Jurkat, Clone E6-1 (cell line): ENCODE data around the gene SEC24D. TPM values are rescaled to one million over a fixed set of nuclear protein-coding genes. Genes with fewer than 3 reads are reported as not detected.
"Not testable (repeated sequence)": the region's sequence is repeated elsewhere in the genome, so short reads cannot be mapped to it uniquely, and the experiment has no call there.

Experiments used
- DNase-seq: peaks from one replicate; pipeline ENCODE4 v3.0.0-alpha.2; 2011; ENCODE audit warnings: low read depth, low spot score
- H3K4me3 ChIP-seq: 2 replicates; pipeline ENCODE4 v1.5.1; 2011; ENCODE audit warnings: mild to moderate bottlenecking, low read length, control low read depth, moderate library complexity
- polyA plus RNA-seq: library from polyadenylated mRNA; unstranded; fragments of >200 nt; gene quantifications from one replicate; pipeline ENCODE4 v1.2.1, GENCODE V29; 2012; ENCODE audit warnings: missing spikeins; ENCODE audit not compliant: insufficient read length, insufficient read depth

Gene SEC24D
- 22.8 TPM for polyA plus RNA-seq

DNA sequence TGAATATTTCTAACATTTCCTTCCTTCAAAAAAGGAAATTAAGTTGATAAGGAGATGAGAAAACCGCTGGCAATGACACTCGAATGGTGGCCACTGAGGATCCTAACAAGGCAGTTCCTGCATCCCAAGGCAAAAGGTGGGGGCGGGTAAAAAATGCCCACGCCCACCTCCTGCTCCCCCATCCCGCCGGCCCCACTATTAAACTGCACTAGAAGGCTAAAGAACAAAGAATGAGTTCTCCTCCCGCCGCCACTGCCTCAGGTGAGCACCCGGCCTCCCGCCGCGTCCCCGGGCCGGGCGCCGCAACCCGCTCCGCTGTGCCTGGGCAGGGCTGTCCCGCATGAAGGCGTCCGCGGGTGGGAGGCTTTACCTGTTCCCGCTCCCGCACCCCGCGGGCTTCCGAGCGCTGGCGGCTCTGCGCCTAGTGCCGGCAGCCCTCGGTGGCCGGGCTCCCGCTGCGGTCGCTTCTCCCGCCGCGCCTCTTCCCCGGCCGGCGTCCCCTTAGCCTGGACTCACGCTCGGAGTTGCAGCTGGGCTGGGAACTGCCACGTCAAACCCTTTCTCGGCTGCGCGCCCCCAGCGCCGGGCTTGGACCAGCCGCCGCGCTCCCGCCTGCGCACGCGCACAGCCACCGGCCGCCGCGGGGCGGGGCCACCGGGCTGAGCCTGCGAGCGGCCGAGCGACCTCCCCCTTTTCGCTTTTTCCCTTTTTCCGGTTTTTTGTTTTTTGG is at the start of gene SEC24D:
SEC24D (minus strand) TSS at position 556 of the 730 bp plus-strand sequence. CDS start 2,430 bp downstream, outside the sequence.
- H3K4me3 ChIP-seq, result peak within 1 kb of the TSS; percentile 75
- peak; percentile 54 for DNase-seq

DNA sequence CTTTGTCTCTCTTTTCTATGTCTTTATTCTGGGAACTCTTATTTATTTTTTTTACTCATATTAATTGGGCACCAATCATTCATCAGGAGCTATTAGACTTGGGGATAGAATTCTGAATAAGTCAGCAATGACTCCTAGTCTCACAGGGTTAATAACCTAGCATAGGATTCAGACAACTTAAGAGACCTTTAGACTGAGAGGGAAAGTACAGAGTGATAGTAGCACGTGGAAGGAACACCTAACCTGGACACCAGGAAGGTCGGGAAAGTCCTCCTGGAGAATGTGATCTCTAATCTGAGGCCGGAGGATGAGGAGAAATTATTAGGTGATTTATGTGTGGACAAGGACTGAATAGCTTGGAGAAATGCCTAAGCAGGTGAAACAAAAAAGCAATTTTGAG is 48.8 kb upstream of the SEC24D start:
- H3K4me3 ChIP-seq, result no peak overlapping the region
- no peak for DNase-seq

DNA sequence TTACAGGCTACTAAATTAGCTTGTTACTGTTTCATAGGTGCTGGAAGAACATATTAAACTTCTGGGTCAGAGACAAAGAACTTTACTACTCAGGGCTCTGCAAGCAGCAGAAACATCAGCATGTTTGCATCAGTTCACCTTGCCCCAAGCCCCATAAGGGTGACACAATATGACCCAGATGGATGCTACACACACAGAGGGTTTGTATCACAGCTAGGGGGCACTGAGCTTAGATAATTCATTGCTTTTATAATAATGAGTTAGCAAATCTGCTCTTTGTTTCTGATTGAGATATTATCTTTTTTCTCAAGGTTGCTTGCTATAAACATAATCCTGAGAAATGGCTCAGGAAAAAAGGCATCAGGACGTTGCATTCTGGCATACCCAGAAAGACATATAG is 47.9 kb upstream of the SEC24D start:
- no peak overlapping the region for H3K4me3 ChIP-seq
- no peak for DNase-seq

DNA sequence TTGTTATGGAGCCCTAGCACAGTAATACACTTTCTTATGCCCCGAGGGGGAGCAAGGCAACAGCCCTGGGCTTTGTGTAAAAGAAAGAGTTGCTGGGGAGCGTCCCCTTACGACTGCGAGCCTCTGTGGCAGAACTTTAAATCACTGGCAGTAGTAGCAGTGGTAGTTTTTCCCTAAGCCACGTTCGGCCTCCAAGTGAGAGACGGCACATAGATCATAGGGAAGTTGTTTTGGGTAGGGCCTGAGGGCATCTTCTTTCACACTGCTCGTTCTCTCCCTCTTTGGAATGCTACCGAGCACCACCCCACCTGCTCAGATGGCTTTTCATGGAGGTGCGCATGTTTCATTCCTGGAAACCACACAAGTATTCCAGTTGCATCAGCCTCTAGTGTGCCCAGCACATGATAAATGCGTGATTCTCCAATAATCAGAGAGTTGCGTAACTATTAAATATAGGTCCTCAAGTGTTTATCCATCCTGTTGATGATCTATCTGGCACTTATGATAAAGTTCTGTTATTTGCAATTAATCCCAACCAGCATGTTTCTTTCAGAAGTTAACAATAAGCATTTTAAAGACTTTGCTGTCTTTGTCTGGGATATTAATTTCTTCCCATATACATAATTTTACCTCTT is 45.7 kb upstream of the SEC24D start:
- DNase-seq, result no peak
- no peak overlapping the region for H3K4me3 ChIP-seq

DNA sequence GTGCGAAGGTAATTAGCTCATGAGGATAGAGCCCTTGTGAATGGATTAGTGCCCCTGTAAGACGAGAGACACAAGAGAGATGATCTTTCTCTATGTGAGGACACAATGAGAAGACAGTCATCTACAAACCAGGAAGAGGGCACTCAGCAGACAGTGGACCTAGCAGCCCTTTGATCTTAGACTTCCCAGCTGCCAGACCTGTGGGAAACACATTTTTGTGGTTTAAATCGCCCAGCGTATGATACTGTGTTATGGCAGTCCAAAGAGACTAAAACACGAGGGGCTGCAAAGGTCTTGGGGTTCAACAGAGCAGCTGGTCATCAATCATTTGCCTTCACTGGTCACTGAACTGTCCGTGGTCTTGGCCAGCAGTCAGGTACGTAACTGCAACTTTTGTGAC is 43.5 kb upstream of the SEC24D start:
- H3K4me3 ChIP-seq, result no peak overlapping the region
- DNase-seq, result no peak

DNA sequence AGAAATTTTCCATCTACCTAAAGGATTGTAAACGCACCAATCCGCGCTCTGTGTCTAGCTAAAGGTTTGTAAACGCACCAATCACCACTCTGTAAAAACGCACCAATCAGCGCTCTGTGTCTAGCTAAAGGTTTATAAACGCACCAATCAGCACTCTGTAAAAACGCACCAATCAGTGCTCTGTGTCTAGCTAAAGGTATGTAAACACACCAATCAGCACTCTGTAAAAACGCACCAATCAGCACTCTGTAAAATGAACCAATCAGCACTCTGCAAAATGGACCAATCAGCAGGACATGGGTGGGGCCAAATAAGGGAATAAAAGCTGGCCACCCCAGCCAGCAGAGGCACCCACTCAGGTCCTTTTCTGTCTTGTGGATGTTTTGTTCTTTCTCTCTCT is 42.6 kb upstream of the SEC24D start:
- not testable (repeated sequence) for H3K4me3 ChIP-seq, DNase-seq

GRCh38 chr4:118877797-118878196 is 41.9 kb upstream of the SEC24D start:
- no peak for DNase-seq
- no peak overlapping the region for H3K4me3 ChIP-seq

- no peak overlapping the region for H3K4me3 ChIP-seq
- DNase-seq, result no peak
Observed at GRCh38 chr4:118872181-118872580, 36.3 kb upstream of the SEC24D start.

DNA sequence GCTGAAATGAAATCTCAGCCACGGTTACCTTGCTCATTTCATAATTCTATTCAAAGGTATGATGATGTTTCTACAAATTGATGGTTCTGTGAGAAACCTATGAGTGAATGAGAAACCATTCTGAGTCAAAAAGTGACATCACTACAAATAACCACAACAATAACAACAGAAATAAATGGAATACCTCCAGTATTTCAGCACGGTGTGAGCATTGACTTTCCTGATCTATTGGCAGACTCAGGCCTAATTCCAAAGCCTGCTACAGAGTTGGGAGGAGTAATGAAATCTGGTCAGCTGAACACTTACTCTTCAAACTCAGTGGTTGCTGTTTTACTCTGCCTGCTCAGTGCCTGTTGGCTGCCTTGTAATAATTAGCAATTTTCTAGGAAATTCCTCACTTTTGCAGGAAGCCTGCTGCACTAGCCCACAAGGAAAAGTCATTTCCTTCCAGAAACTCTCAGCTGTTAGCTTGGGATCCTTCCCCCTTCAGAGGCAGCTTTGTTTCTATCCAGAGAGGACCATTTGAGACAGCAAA is 33.9 kb upstream of the SEC24D start:
- H3K4me3 ChIP-seq, result no peak overlapping the region

GRCh38 chr4:118867311-118868067 is 31.6 kb upstream of the SEC24D start:
- no peak for DNase-seq
- H3K4me3 ChIP-seq, result no peak overlapping the region

More for the DNA sequence above, 33.9 kb upstream of the SEC24D start:
- no peak for DNase-seq

DNA sequence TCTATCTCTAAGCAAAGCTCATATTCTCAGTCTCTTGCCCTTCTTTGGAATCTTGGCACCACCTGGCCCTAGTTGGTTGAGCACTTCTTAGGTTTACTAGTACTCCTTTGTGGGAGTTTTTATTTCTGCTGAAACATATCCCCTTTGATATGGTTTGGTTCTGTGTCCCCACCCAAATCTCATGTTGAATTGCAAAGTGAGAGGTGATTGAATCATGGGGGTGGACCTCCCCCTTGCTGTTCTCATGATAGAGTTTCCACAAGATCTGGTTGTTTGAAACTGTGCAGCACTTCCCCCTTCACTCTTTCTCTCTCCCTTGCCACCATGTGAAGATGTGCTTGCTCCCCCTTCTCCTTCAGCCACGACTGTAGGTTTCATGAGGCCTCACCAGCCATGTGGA is 30.5 kb upstream of the SEC24D start:
- no peak overlapping the region for H3K4me3 ChIP-seq

GRCh38 chr4:118865091-118865708 is 29.3 kb upstream of the SEC24D start:
- DNase-seq, result peak; percentile 23
- no peak overlapping the region for H3K4me3 ChIP-seq

More for the DNA sequence above, 30.5 kb upstream of the SEC24D start:
- no peak for DNase-seq

DNA sequence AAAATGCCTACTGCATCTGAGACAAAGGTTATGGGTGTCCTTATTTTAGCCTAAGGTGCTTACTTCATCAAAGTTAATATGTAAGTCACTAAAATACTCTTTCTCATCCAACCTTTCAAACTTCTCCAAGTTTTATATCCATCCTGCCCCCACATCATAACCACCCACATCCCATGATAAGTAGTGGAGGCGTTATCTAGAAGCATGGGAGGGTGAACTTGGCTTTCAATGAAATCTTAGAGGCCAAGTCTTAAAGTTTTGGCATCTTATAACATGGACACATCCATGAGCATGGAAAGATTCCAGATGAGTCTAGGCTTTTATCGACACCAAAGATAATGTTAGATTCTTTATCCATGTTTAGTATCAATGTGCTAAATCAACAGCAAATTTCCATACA is 22.9 kb upstream of the SEC24D start:
- H3K4me3 ChIP-seq, result no peak overlapping the region

GRCh38 chr4:118857760-118858159 is 21.8 kb upstream of the SEC24D start:
- H3K4me3 ChIP-seq, result no peak overlapping the region

More for the DNA sequence above, 22.9 kb upstream of the SEC24D start:
- DNase-seq, result no peak

GRCh38 chr4:118850488-118851173 is 14.7 kb upstream of the SEC24D start:
- peak overlapping the region; percentile 25 for H3K4me3 ChIP-seq
- no peak for DNase-seq

More at GRCh38 chr4:118857760-118858159, 21.8 kb upstream of the SEC24D start:
- no peak for DNase-seq

DNA sequence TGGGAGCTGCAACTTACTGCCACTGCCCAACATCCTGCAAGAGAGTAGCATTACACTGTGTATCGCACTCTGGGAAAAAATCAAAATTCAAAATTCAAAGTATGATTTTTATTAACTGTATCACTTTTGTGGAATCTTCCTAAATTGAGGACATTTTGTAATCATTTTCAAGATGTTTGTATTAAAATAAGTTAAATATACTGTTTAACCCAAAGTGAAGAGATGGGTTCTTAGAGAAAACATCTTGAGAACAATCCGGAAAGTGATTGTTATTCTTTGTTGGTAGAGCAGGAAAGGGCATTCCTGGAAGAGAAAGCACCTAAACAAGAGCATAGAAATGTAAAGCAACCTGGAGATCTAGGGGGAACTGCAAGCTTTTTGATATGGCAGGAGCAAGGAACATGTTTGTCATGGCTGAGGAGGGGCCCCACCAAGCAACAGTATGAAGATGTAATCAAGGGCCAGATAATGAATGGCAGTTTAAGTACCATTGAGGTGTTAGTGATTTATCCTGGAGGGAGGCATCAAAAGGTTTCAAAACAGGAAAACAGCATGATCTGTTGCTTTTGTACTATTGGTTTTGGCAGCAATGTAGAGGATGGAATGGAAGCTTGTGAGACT is 14.1 kb upstream of the SEC24D start:
- no peak overlapping the region for H3K4me3 ChIP-seq
- DNase-seq, result no peak

DNA sequence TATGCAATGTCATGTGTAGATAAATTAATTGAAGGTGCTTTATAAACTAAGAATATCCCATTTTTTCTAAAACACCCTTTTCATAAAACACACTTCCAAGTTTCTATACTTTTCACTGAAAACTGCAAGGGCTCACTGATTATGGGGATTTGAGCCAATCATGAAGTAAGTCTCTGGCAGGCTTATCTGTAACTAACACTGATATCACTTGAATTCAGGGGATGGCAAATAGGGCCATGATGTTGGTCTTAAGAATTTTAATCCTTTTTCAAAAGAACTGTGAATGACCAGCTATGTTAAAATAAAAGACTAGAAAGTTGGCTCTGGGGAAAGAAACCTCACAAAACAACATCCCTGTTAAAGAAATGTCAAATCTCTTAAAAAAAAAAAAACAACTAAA is 13.0 kb upstream of the SEC24D start:
- DNase-seq, result no peak
- H3K4me3 ChIP-seq, result no peak overlapping the region

GRCh38 chr4:118848242-118848641 is 12.3 kb upstream of the SEC24D start:
- no peak overlapping the region for H3K4me3 ChIP-seq

More at GRCh38 chr4:118848242-118848641, 12.3 kb upstream of the SEC24D start:
- DNase-seq, result no peak
